OCI-LY3 (cell line): ENCODE measurements around the gene MEX3A.

Experiments used
- H2AFZ ChIP-seq: fragments of 200-600, 300-600 bp; shearing (Covaris generic); 2 replicates; pipeline ENCODE4 v1.6.0; 2014; ENCODE audit warnings: antibody characterized with exemption, low read depth, low read length
- H3K27ac ChIP-seq: fragments of 200-600, 300-600 bp; sonication (generic); 2 replicates; pipeline ENCODE4 v1.5.1; 2014; ENCODE audit warnings: mild to moderate bottlenecking, low read length, moderate library complexity, mixed read lengths
- H3K27me3 ChIP-seq: fragments of 200-600, 300-600 bp; sonication (generic); 2 replicates; pipeline ENCODE4 v1.6.1; 2014; ENCODE audit warnings: low read depth, low read length, mixed read lengths
- H3K36me3 ChIP-seq: fragments of 200-600, 300-600 bp; sonication (generic); replicated peaks from 2 replicates; pipeline ENCODE3; 2014; ENCODE audit warnings: low read depth, low read length, mixed read lengths
- H3K4me1 ChIP-seq: fragments of 300-600, 200-600 bp; sonication (generic); 2 replicates; pipeline ENCODE4 v1.6.1; 2014; ENCODE audit warnings: low read length, mixed read lengths
- H3K4me2 ChIP-seq: fragments of 200-600, 300-600 bp; sonication (generic); 2 replicates; pipeline ENCODE4 v1.6.1; 2014; ENCODE audit warnings: low read length, mixed read lengths
- H3K4me3 ChIP-seq: fragments of 300-600, 200-600 bp; sonication (generic); 2 replicates; pipeline ENCODE4 v1.5.1; 2014; ENCODE audit warnings: antibody characterized with exemption, mild to moderate bottlenecking, low read length, moderate library complexity
- H3K79me2 ChIP-seq: fragments of 300-600, 200-600 bp; shearing (Covaris generic); 2 replicates; pipeline ENCODE4 v1.6.1; 2014; ENCODE audit warnings: mild to moderate bottlenecking, low read length, mixed read lengths
- H3K9ac ChIP-seq: fragments of 300-600, 200-600 bp; shearing (Covaris generic); 2 replicates; pipeline ENCODE4 v1.6.0; 2014; ENCODE audit warnings: mild to moderate bottlenecking, low read length, moderate library complexity
- H3K9me3 ChIP-seq: fragments of 200-600, 300-600 bp; shearing (Covaris generic); 2 replicates; pipeline ENCODE4 v1.6.1; 2014; ENCODE audit warnings: low read length, mixed read lengths; ENCODE audit not compliant: insufficient read depth
- H4K20me1 ChIP-seq: fragments of 200-600, 300-600 bp; sonication (generic); 2 replicates; pipeline ENCODE4 v1.6.1; 2016; ENCODE audit warnings: low read length, mixed read lengths; ENCODE audit not compliant: insufficient read depth
- EZH2phosphoT487 ChIP-seq: fragments of 200-600 bp; shearing (Covaris generic); IDR thresholded peaks from 2 replicates; pipeline ENCODE4 v1.6.1; 2018; ENCODE audit warnings: antibody characterized with exemption, mixed run types, low read depth
- TF ChIP-seq, protein P1 (sequence below): fragments of 200-600, 300-600 bp; sonication (generic); IDR thresholded peaks from 2 replicates; pipeline ENCODE4 v1.5.1; 2014; ENCODE audit warnings: antibody characterized with exemption, low read length, low read depth

Gene MEX3A

GRCh38 chr1:156096640-156097391, 14.6 kb upstream of the MEX3A start:
- no peaks in the 10 kb centered on the region for H3K9me3 ChIP-seq
- peaks cover 28% of the 10 kb centered on the region for H3K27me3 ChIP-seq
- H2AFZ ChIP-seq, result no peak overlapping the region
- H3K36me3 ChIP-seq, result no peaks in the 10 kb centered on the region
- H3K79me2 ChIP-seq, result no peaks in the 10 kb centered on the region
- H3K4me2 ChIP-seq, result peak overlapping the region; percentile 92
- peak overlapping the region; percentile 77 for H3K27ac ChIP-seq
- peak overlapping the region; percentile 65 for H3K4me3 ChIP-seq
- peaks cover 32% of the 10 kb centered on the region for H3K4me1 ChIP-seq
- H4K20me1 ChIP-seq, result peaks cover 6% of the 10 kb centered on the region
- H3K9ac ChIP-seq, result peak overlapping the region; percentile 47; the same call in 1 of the 2 replicates
- no peak for TF ChIP-seq EZH2phosphoT487
- TF ChIP-seq, protein P1, sequence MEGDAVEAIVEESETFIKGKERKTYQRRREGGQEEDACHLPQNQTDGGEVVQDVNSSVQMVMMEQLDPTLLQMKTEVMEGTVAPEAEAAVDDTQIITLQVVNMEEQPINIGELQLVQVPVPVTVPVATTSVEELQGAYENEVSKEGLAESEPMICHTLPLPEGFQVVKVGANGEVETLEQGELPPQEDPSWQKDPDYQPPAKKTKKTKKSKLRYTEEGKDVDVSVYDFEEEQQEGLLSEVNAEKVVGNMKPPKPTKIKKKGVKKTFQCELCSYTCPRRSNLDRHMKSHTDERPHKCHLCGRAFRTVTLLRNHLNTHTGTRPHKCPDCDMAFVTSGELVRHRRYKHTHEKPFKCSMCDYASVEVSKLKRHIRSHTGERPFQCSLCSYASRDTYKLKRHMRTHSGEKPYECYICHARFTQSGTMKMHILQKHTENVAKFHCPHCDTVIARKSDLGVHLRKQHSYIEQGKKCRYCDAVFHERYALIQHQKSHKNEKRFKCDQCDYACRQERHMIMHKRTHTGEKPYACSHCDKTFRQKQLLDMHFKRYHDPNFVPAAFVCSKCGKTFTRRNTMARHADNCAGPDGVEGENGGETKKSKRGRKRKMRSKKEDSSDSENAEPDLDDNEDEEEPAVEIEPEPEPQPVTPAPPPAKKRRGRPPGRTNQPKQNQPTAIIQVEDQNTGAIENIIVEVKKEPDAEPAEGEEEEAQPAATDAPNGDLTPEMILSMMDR, result peak; percentile 99

- Histone ChIP-seq H3K79me2 (no peaks in the 10 kb centered on the region), H3K27ac (no peak overlapping the region), H3K9ac (no peak overlapping the region), H3K27me3 (peaks cover 27% of the 10 kb centered on the region), H2AFZ (no peak overlapping the region), H3K4me3 (no peak overlapping the region; the same call in 1 of the 2 replicates), H3K4me1 (peaks cover 32% of the 10 kb centered on the region), H4K20me1 (peaks cover 6% of the 10 kb centered on the region), H3K4me2 (peak overlapping the region; percentile 92), H3K9me3 (no peaks in the 10 kb centered on the region), H3K36me3 (no peaks in the 10 kb centered on the region)
- TF ChIP-seq, protein P1, result no peak
- TF ChIP-seq EZH2phosphoT487, result no peak
Observed at GRCh38 chr1:156095906-156096508, 13.7 kb upstream of the MEX3A start.

GRCh38 chr1:156091610-156092009, 9.3 kb upstream of the MEX3A start:
- 0 out of 2 replicates have a peak, but pooled peaks cover under 1% of the 10 kb centered on the region for H4K20me1 ChIP-seq
- no peaks in the 10 kb centered on the region for H3K79me2 ChIP-seq
- H3K4me2 ChIP-seq, result no peak overlapping the region
- H3K4me1 ChIP-seq, result peaks cover 12% of the 10 kb centered on the region
- H3K9ac ChIP-seq, result no peak overlapping the region
- peaks cover 22% of the 10 kb centered on the region for H3K27me3 ChIP-seq
- H3K9me3 ChIP-seq, result no peaks in the 10 kb centered on the region
- H3K27ac ChIP-seq, result no peak overlapping the region
- H3K36me3 ChIP-seq, result no peaks in the 10 kb centered on the region
- TF ChIP-seq, protein P1, result no peak
- TF ChIP-seq EZH2phosphoT487, result no peak
- H2AFZ ChIP-seq, result no peak overlapping the region
- no peak overlapping the region for H3K4me3 ChIP-seq

DNA sequence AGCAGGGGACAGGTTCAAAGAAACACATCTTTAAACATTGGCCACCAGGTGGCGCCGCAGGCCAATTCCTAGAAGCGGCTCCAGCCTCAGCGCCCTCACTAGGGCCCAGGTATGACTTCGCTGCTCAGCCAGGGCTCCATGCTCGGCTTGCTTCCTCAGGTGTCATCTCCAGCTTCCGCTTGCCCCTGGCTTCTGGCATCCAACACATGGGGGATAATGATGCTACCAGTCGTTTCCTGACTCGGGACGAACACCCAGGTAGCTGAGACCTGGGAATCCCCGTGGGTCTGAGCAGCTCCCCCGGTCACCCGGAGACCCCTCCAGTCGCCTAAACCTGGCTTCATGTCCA, 8.5 kb upstream of the MEX3A start:
- Histone ChIP-seq H3K9ac (no peak overlapping the region), H3K27ac (no peak overlapping the region), H3K4me1 (peaks cover 4% of the 10 kb centered on the region), H2AFZ (no peak overlapping the region), H4K20me1 (no peaks in the 10 kb centered on the region), H3K4me3 (no peak overlapping the region), H3K4me2 (no peak overlapping the region), H3K9me3 (no peaks in the 10 kb centered on the region), H3K27me3 (peaks cover 28% of the 10 kb centered on the region), H3K36me3 (no peaks in the 10 kb centered on the region), H3K79me2 (no peaks in the 10 kb centered on the region)
- no peak for TF ChIP-seq EZH2phosphoT487
- TF ChIP-seq, protein P1, result peak; percentile 95
